ENCODE results near the gene FBXL17.

GRCh38 chr5:107853696-107854095 is 528.2 kb downstream of the FBXL17 start:
- TF ChIP-seq CTCF (IDR thresholded peaks at IDR 0.05) (no peak), POLR2AphosphoS5 (IDR thresholded peaks at IDR 0.05) (no peak), POLR2A (IDR thresholded peaks at IDR 0.05; ENCODE audit: low read depth) (no peak), EP300 (IDR thresholded peaks at IDR 0.05) (no peak)

Measured in esophagus muscularis mucosa (tissue), 4 donors.